Measurements from ENCODE around the gene FES.
"Not testable (repeated sequence)": the region's sequence is repeated elsewhere in the genome, so short reads cannot be mapped to it uniquely, and the experiment has no call there.

Gene FES

DNA sequence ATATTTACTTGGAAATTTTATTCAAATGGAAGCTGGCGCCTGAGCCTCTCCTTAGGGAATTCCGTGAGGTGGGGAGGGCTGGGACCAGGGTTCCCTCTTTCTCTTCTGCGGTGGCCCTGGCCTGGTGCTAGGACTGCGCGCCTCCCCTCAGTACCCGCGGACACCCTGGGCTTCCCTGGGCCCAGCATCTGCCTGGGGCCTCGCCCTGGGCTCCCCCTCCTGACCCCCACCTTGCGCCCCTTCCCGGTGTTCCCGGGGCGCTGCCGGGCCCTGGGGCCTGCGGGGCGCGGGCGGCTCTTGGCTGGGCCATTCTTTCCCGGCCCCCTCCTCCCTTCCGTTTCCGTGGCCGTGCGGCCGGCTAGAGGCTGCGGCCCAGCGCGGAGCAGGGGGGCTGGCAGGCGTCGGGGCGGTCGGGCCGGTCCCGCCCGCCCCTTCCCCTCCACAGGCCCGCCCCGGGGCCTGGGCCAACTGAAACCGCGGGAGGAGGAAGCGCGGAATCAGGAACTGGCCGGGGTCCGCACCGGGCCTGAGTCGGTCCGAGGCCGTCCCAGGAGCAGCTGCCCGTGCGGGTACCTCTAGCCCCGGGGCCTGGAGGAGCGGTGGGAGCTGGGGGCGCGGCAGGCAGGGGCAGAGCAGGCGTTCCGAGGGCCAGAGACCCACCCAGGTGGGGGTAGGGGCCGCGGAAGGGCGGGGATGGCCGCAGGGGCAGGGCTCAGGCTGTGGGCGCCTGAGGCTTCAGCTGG lies at the start of gene FES:
Gene FES, plus strand, starts transcription at position 529 of the 743 bp plus-strand sequence. CDS start 542 bp downstream, outside the sequence.
- no peak for DNase-seq (ENCODE audit: low spot score)

DNA sequence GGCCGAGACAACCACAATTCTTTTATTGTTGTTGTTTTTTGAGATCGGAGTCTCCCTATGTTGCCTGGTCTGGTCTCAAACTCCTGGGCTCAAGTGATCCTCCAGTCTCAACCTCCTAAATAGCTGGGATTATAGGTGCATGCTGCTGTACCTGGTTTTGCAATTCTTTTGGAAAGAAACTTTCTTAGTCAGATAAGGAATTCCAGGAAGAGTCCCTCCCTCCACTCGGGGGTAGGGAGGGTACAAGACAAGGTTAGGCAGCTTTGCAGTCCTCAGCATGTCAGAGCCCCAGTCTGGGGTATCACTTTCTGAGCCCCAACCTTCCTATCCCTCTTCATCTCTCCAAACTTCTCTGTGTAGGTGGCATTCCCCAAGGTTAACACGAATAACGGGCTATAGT lies 49.7 kb upstream of the FES start:
- DNase-seq (ENCODE audit: low spot score): no peak

DNA sequence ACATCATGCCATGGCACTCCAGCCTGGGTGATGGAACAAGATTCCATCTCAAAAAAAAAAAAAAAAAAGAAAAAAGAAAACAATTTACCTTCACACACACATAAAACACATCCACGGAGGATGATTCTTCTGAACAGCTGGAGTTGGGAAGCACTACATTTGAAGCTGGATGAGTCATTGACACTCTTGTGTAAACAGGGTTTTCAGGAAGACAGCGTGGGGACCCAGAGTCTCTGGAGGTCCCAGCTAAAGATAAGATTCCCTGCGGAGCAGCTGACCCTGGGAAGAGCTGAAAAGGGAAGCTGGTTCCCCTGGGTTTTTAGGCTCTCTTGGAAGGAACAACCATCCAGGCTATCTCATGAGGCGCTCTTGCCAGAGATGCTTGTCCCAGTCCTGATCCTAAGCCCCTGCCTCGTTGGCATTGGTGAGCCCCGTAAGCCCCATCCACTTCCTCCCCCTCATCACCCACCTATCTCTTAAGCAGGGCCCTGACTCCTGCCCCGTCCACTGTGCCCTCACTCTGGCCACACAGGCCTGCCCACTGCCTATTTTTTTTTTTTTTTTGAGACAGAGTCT lies 47.9 kb upstream of the FES start:
- peak; percentile 69 for DNase-seq (ENCODE audit: low spot score)

DNA sequence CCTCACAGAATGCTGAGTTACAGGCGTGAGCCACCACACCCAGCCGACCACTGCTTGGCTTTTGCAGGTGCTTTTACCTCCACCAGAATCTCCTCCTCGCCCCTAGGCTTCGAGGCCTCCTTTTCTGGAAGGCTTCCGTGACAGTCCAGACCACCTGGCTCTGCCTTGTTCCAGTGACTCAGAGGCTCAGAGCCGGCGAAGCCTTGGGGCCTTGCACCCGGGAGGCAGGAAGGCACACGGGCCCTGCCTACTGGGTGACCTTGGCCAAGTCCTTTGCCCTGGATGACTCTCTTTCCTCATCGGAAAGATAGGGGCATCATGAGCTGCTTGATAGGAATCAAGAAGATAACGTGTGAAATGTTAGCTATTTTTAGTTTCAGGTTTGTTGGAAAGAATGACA lies 47.2 kb upstream of the FES start:
- DNase-seq (ENCODE audit: low spot score): no peak

DNA sequence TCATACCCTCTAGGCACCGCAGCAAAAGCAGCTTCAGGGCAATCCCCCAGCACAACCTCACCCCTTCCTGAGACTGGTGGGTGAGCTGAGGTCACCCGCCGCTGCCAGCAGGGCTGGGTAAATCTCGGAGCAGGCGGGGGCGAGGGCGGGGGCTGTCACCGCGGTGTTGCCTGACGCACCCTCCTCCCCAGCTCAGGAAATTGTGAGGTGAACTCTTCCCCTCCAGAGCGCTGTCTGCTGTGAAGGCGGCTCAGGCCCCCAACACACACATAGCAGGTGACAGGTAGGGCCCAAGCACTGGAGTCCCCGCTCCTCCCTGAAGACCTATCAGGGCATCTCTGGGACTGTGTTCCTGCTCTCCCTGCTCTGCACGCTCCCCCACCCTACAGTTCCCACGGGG lies 46.2 kb upstream of the FES start:
- DNase-seq (ENCODE audit: low spot score): no peak

DNA sequence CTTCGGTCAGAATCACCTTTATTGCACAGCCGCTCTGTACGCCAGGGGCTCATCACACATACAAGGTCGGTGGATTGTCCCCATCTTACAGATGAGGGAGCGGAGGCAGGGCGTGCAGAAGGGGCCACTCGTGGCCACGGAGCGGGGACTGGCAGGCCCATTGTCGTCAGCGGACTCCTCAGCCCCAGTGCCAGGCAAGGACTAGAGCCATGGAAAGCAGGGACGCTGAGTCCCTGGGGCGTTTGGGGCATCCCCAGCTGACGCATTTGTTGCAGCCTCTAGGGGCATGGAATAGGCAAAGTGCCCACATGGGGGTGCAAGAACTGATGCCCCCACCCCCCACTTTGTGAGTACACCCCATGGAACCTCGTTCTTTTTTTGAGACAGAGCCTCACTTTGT lies 45.8 kb upstream of the FES start:
- DNase-seq (ENCODE audit: low spot score): no peak

DNA sequence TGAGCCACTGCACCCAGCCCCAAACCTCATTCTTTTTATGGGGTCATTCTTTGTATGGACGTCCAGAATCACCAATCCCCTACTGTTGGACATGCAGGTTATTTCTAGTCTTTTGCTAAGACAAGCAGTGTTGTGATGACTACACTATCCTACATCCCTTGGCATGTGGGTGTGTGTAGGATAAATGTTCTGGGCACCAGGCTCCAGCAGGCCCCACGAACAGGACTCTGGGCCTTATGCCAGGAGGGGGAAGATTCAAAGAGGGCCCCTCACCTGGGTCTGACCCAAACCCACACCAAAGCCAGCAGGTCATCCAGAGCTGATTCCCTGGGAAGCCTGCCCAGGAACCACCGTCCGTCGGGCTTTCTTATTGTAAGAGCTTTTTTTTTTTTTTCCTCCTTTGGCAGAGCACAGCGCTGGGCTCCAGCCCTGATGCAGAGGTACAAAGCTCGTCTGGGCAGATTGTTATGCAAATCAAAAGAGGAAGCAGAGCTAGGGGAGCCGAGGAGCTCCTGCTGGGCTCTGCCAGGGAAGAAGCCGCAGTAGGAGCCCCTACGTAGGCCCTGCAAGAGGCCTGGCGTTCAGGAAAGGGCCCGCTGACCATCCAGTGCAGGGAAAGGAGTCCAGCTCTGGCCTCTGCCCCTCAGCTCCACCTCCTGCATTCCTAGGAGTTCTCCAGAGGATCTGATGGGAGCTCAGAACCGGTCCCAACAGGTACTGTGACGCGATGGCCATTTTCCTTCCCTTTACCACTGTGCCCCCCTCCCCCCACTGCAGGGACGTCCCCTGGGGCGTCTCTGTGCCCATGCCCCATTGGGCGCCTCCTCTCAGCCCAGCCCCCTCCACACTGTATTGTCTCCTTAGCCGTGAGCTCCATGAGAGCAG lies 44.9 kb upstream of the FES start:
- DNase-seq (ENCODE audit: low spot score): no peak

DNA sequence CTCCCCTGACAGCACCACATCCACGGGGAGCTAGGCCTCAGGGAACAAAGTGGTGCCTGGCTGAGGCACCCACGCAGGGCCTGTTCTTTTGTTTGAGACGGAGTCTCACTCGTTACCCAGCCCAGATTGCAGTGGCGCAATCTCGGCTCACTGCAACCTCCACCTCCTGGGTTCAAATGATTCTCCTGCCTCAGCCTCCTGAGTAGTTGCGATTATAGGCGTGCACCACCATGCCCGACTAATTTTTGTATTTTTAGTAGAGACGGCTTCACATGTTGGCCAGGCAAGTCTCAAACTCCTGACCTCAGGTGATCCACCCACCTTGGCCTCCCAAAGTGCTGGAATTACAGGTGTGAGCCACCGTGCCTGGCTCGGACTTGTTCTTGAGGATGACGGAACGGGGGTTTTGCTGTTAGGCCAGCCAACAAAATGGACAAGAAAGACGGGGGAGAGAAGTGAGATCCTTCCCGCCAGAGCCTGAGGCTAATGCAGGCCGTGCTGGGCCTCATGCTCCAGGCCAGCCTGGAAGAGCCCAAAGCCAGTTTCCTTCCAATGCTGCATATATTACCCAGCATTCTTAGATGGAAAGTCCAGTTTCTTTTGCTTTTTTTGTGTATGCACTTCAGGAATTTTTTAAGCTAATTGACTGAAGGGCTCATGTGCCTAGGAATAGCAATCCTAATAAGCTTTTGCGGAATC lies 44.0 kb upstream of the FES start:
- DNase-seq (ENCODE audit: low spot score): no peak

DNA sequence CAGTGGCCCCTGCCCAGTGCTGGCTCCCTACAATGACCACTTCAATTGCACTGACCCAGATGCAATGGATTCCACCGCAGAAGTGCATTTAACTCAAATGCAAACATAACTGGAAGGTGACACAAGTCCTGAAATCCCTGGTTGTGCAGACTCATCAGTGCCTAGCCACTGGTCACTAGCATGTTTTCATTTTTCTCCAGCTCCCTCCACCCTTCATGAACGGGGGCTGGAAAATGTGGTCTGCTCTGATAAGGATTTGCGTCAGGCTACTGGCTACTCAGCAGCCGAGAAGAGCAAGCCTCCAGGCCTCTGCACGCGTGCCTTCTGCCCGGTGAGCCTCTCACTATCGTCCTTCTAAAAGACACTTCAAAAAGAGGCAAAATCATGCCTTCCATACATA lies 43.4 kb upstream of the FES start:
- no peak for DNase-seq (ENCODE audit: low spot score)

DNA sequence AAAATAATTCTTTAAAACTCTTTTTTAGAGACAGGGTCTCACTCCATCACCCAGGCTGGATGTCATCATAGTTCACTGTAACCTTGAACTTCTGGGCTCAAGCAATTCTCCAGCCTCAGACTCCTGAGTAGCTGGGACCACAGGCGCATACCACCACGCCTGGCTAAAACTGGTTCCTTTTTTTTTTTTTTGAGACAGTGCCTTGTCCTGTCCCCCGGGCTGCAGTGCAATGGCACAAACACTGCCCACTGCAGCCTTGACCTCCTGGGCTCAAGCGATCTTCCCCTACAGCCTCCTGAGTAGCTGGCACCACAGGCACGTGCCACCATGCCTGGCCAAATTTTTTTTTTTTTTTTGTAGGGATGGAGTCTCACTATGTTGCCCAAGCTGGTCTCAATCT lies 39.6 kb upstream of the FES start:
- no peak for DNase-seq (ENCODE audit: low spot score)

DNA sequence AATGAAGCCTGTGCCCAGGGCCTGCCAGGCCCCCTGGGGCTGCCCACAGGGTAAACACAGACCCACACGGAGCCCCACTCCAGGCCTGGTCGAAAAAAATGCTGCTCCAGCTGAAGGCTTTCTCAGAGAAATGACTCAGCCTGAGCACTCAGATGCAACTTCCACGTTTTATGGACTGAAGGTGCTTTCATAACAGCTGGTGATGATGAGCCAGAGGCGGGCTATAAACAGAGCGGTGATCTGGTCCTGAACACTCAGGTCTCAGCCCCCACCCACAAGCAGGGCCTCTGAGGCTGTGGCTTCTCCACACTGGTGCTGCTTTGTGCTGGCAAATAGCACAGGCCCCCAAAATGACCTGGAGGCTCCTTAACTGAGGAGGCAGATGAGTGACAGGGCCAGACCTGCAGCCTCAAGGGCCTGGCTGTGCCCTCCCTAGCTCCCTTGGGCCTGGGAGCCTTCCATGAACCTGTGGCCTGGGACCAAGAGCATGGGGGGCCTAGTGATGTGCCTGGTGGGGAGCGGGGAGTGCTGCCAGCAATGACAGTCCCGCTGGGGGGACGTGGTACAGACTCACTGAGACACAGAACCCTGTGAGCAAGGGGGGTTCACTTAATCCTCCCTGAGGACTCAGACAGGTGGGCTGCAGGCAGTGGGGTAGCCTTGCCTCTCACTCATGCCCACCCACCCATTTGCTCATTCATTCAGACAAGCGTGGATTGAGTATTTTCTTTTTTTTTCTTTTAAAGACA lies 38.9 kb upstream of the FES start:
- DNase-seq (ENCODE audit: low spot score): no peak

DNA sequence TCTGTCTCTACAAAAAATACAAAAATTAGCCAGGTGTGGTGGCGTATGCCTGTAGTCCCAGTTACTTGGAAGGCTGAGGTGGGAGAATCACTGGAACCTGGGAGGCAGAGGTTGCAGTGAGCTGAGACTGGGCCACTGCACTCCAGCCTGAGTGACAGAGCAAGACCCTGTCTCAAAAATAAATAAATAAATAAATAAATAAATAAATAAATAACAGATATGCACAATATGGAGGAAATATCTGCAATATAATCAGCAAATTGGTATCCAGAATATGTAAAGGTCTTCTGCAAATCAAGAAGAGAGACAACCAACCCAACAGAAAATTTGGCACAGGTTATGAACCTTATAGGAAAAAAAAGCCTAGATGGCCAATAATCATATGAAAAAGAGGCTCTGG lies 34.9 kb upstream of the FES start:
- not testable (repeated sequence) for DNase-seq (ENCODE audit: low spot score)

DNA sequence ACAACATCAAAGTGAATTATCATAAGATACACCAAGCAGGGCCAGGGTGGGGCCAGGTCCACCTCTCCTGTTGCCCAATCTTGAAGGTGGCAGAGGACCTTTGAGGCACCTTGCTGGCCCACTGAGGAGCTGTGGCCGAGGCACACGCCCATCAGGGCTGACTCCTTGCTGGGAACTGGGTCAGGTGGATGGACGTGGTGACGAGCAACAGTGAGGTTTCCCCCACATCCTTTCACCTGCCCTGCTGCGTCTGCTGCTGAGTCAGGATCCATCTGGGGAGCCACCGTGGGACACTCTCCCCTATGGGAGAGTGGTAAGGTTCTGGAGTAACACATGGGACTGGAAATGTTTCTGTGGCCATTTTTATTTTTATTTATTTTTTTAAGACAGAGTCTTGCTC lies 33.2 kb upstream of the FES start:
- DNase-seq (ENCODE audit: low spot score): no peak

DNA sequence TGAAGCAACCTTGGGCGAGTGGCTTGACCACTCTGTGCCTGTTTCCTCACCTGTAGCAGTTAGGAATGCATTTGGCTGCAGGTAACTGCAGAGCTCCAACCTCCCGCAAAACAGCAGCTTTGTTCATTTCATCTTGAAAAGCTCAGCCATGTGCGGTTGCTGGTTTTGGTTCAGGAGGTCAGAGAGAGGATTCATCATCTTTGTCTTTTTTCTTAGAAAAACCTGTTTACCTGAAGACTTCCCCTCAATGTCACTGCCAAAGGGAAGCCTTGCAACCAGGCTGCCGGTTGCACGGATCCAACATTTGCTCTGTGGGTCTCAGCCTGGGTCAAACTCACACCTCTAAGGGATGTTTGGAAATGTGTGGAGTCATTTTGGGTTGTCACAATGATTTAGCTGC lies 32.4 kb upstream of the FES start:
- DNase-seq (ENCODE audit: low spot score): no peak

DNA sequence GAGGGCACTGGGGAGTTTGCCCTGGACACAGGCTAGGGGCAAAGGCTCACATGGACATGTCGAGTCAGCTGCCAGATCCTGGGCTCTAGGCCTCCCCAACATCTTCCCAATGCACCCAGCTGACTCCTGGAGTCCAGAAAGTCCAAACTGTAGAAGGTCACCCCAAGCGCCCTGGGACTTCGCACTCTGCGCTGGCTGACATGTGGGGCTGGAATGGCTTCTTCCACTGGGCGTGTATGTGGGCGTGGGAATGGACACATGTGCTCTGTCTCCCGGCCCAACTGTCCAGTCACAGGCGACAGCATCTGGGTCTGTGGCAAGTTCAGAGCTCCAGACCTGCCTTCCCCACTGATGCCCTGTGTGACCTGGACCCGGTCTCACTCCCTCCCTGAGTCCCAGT lies 29.2 kb upstream of the FES start:
- DNase-seq (ENCODE audit: low spot score): no peak

DNA sequence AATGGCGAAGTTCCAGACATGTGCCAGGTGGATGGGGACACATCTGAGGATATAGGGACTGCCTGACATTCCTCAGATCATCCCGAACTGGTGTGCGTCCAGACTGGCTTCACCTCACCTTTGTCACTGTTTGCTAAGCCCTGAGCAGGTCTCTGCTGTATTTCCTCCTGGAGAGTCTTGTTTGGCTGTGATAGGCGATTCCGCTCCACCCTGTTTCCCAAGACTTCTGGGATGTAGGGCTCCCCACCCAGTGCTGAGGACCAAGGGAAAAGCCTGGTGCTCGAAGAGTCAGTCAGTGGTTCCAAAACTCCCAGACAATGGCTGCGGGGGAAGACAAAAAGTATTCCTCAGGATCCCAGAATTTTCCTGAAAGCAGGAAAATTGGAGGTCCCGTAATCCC lies 27.0 kb upstream of the FES start:
- DNase-seq (ENCODE audit: low spot score): no peak

DNA sequence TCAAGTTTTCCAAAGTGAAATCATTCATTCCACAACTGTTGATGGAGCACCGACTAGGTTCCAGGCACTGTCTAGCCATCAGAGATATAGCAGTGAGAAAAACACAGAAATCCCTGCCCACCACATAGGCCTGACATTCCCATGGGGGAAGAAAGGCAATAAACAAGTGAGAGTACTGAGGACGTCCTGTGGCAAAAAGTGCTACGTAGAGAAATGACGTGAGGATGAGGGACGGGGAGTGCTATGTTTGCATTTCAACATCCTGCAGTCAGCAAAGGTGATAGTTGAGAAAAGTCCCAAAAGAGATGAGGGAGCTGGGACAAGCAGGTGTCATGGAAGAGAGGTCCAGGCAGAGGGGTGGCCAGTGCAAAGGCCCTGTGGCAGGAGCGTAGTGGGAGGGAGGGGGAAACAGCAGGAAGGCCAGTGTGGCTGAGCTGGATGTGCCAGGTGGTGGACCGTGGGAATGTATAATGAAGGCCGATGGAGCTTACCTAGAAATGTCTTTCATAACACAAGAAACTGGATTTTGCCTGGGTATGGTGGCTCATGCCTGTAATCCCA lies 26.3 kb upstream of the FES start:
- no peak for DNase-seq (ENCODE audit: low spot score)

DNA sequence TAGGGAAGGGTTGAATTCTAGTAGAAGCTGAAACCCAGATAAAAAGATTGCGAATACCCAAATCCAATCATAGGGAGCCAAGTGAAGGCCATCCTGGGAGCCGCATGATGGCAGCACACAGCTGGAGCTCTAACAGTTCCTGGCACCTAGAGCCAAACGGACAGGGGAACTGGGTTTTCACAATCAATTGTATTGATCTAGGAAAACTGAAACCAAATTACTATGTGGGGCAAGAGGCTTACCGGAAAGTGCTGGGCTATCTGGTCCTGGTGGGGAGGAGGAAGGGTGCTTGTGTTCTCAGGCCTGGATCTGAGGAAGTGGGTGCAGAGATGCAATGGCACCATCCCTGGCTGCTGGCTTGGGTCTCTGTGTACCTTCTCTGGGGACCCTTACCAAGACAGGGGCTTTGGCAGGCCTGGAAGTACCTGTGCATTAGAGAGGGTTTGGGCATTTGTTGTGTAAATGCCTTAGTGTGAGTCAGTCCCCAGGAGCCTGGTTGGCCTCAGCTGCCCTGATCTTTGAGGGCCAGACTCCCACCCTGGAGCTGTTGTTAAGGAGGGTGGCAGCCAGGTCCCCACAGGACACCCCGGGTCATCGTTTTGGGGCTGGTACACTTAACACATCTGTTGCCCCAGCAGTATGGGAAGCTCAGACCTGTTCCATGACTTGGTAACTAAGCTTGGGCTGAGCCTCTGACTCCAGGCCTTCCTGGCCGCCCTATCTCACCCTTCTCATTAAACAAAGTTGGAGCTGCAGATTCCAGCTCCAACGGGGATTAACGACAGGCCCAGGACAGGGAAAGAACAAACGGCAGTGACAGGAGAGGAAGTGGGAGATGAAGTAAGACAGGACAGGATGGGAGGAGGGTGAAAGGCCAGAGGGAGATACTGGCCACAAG lies 24.8 kb upstream of the FES start:
- peak; percentile 71 for DNase-seq (ENCODE audit: low spot score)

DNA sequence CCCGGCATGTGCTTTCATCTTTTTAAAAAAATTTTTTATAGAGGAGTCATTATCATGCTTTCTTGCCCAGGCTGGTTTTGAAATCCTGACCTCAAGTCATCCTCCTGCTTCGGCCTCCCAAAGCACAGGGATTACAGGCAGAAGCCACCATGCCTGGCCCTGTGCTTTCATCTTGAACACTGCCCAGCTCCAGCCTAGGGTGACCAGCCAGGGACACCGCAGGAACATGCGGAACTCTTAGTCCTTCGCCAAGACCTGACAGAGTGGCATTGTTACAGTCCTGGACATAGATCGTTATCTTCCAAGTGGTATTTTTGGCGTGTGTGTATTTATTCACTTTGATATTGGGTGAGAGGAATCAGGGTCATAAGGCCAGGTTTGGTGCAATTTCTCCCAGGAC lies 23.9 kb upstream of the FES start:
- no peak for DNase-seq (ENCODE audit: low spot score)

DNA sequence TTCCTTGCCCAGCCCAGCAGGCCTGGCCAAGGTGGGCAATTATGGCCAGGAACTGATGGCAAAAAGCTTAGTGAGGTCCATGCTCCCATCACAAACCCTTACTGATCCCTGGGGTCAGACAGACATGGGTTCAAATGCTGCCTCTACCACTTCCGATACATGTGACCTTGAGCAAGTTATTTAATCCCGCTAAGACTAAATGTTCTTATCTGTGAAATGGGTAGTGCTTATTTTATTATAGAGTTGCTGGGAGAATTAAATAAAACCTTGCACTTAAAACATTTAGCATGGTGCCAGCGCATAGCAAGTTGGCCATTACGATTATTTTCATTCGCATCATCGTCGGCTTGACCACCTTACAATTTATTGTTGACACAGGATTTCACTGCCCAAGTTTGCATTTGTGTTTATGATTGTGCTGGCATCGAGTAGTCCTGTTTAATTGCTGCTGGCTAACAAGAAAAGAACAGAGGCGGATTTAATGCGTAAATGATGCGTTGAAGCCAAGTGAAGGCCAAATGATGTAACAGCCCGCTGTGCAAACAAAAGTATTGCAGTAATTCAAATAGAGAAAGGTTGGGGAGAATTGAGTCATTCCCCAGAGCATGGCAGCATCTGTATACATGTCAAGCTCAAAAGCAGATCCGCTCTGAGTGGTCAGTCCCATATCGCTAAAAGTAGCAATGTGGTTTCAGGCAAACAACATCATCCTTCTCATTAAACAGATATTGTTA lies 23.2 kb upstream of the FES start:
- peak; percentile 71 for DNase-seq (ENCODE audit: low spot score)
